Measurements from ENCODE around the gene ICE2. TPM values are rescaled to one million over a fixed set of nuclear protein-coding genes. Genes with fewer than 3 reads are reported as not detected.
"Not testable (repeated sequence)": the region's sequence is repeated elsewhere in the genome, so short reads cannot be mapped to it uniquely, and the experiment has no call there.

ICE2 gene
- total and polyA plus RNA-seq, 4 donors, result 10.0 to 67.5 (median 23.6) TPM

GRCh38 chr15:60414016-60414682, 64.8 kb downstream of the ICE2 start:
- Histone ChIP-seq H3K27ac (ENCODE audit: low read depth in 1 of 2, low read length in 1 of 2) (no peak overlapping the region), H3K27me3 (ENCODE audit: control insufficient read depth in 3 of 3, insufficient read depth in 3 of 3, low read length in 2 of 3) (no peaks in the 10 kb centered on the region), H3K4me1 (ENCODE audit: control insufficient read depth in 5 of 5, insufficient read depth in 5 of 5, low read length in 5 of 5) (peaks cover 0 to 6% (median 1%) of the 10 kb centered on the region in 5 donors), H3K9ac (ENCODE audit: insufficient read depth in 1 of 2, low read length in 2 of 2) (no peak overlapping the region), H3K9me3 (ENCODE audit: control insufficient read depth in 4 of 4, insufficient read depth in 3 of 4, low read length in 3 of 4) (no peaks in the 10 kb centered on the region), H3K4me3 (no peak overlapping the region), H3K36me3 (ENCODE audit: control insufficient read depth in 4 of 4, insufficient read depth in 4 of 4, low read length in 4 of 4) (no peaks in the 10 kb centered on the region)
- DNase-seq (no peak), ATAC-seq (ENCODE audit: insufficient read depth, low FRiP score) (peak; percentile 46)
- TF ChIP-seq CTCF (IDR thresholded peaks at IDR 0.05; ENCODE audit: control extremely low read depth, extremely low read depth), result no peak
- WGBS, 2 donors, result 73 to 76% methylated on average over 10 of the region's 10 CpGs

GRCh38 chr15:60413231-60413824, 65.6 kb downstream of the ICE2 start:
- TF ChIP-seq CTCF (IDR thresholded peaks at IDR 0.05; ENCODE audit: control extremely low read depth, extremely low read depth), result no peak
- Histone ChIP-seq H3K27ac (ENCODE audit: low read depth in 1 of 2, low read length in 1 of 2) (no peak overlapping the region), H3K36me3 (ENCODE audit: control insufficient read depth in 4 of 4, insufficient read depth in 4 of 4, low read length in 4 of 4) (no peaks in the 10 kb centered on the region), H3K27me3 (ENCODE audit: control insufficient read depth in 3 of 3, insufficient read depth in 3 of 3, low read length in 2 of 3) (no peaks in the 10 kb centered on the region), H3K9ac (ENCODE audit: insufficient read depth in 1 of 2, low read length in 2 of 2) (no peak overlapping the region), H3K4me1 (ENCODE audit: control insufficient read depth in 5 of 5, insufficient read depth in 5 of 5, low read length in 5 of 5) (peaks cover 0 to 6% (median 1%) of the 10 kb centered on the region in 5 donors), H3K9me3 (ENCODE audit: control insufficient read depth in 4 of 4, insufficient read depth in 3 of 4, low read length in 3 of 4) (no peaks in the 10 kb centered on the region), H3K4me3 (no peak overlapping the region)
- 64 to 74% methylated on average over 9 of the region's 9 CpGs for WGBS, 2 donors
- DNase-seq (no peak), ATAC-seq (ENCODE audit: insufficient read depth, low FRiP score) (no peak)

GRCh38 chr15:60412807-60413206, 66.1 kb downstream of the ICE2 start:
- not testable (repeated sequence) for ATAC-seq (ENCODE audit: insufficient read depth, low FRiP score); H3K36me3 ChIP-seq (ENCODE audit: control insufficient read depth in 4 of 4, insufficient read depth in 4 of 4, low read length in 4 of 4); H3K4me1 ChIP-seq (ENCODE audit: control insufficient read depth in 5 of 5, insufficient read depth in 5 of 5, low read length in 5 of 5); H3K27me3 ChIP-seq (ENCODE audit: control insufficient read depth in 3 of 3, insufficient read depth in 3 of 3, low read length in 2 of 3); H3K4me3 ChIP-seq; H3K27ac ChIP-seq (ENCODE audit: low read depth in 1 of 2, low read length in 1 of 2); H3K9ac ChIP-seq (ENCODE audit: insufficient read depth in 1 of 2, low read length in 2 of 2); DNase-seq; H3K9me3 ChIP-seq (ENCODE audit: control insufficient read depth in 4 of 4, insufficient read depth in 3 of 4, low read length in 3 of 4)
- 96 to 97% methylated on average over 21 of the region's 21 CpGs for WGBS, 2 donors

GRCh38 chr15:60411774-60412425, 67.0 kb downstream of the ICE2 start:
- ATAC-seq (ENCODE audit: insufficient read depth, low FRiP score) (no peak), DNase-seq (peak in 2 of 3 donors; percentile 60 to 61)
- no peak for TF ChIP-seq CTCF (IDR thresholded peaks at IDR 0.05; ENCODE audit: control extremely low read depth, extremely low read depth)
- H3K4me1 ChIP-seq (ENCODE audit: control insufficient read depth in 5 of 5, insufficient read depth in 5 of 5, low read length in 5 of 5), result peaks cover under 1 to 11% (median 2%) of the 10 kb centered on the region in 5 donors
- no peak overlapping the region for H3K4me3 ChIP-seq
- H3K9ac ChIP-seq (ENCODE audit: insufficient read depth in 1 of 2, low read length in 2 of 2), result no peak overlapping the region
- WGBS, 2 donors, result 94 to 95% methylated on average over 9 of the region's 9 CpGs
- no peaks in the 10 kb centered on the region for H3K36me3 ChIP-seq (ENCODE audit: control insufficient read depth in 4 of 4, insufficient read depth in 4 of 4, low read length in 4 of 4)
- H3K9me3 ChIP-seq (ENCODE audit: control insufficient read depth in 4 of 4, insufficient read depth in 3 of 4, low read length in 3 of 4), result no peaks in the 10 kb centered on the region
- H3K27me3 ChIP-seq (ENCODE audit: control insufficient read depth in 3 of 3, insufficient read depth in 3 of 3, low read length in 2 of 3), result no peaks in the 10 kb centered on the region
- no peak overlapping the region for H3K27ac ChIP-seq (ENCODE audit: low read depth in 1 of 2, low read length in 1 of 2)

GRCh38 chr15:60410350-60410749, 68.6 kb downstream of the ICE2 start:
- H3K9me3 ChIP-seq (ENCODE audit: control insufficient read depth in 4 of 4, insufficient read depth in 3 of 4, low read length in 3 of 4); ATAC-seq (ENCODE audit: insufficient read depth, low FRiP score); H3K9ac ChIP-seq (ENCODE audit: insufficient read depth in 1 of 2, low read length in 2 of 2); H3K4me3 ChIP-seq; H3K27ac ChIP-seq (ENCODE audit: low read depth in 1 of 2, low read length in 1 of 2); H3K36me3 ChIP-seq (ENCODE audit: control insufficient read depth in 4 of 4, insufficient read depth in 4 of 4, low read length in 4 of 4); DNase-seq; H3K27me3 ChIP-seq (ENCODE audit: control insufficient read depth in 3 of 3, insufficient read depth in 3 of 3, low read length in 2 of 3): not testable (repeated sequence)
- peaks cover 1 to 16% (median 3%) of the 10 kb centered on the region in 5 donors for H3K4me1 ChIP-seq (ENCODE audit: control insufficient read depth in 5 of 5, insufficient read depth in 5 of 5, low read length in 5 of 5)
- WGBS, 2 donors, result 91 to 94% methylated on average over 9 of the region's 9 CpGs

All from lung (tissue), 12 donors.